Measurements from ENCODE around the gene MB21D2. TPM values are rescaled to one million over a fixed set of nuclear protein-coding genes. Genes with fewer than 3 reads are reported as not detected.

MB21D2 gene
- total RNA-seq, 4 donors from 2014 or later, result 1.5 to 3.8 (median 2.7) TPM

DNA sequence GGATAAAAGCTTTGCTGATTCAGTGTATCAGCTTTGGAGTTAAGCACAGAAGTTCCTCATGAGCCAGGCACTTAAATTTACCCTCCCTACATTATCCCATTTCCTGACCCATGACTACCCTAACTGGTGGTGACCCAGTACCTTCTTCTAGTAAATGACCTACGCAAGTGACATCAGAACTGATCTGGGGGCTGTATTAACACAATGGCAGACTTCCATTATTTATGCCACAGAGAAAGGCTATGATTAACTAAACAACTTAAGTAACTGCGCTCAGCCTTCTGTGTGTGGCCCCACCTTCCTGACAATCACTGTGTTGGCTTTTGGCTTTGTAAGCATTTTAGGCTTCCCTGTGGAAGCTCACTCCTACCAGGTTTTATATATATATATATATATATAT lies 1.9 kb downstream of the MB21D2 start:
- intact Hi-C loops (cut with DNase I; ENCODE audit: low total_unique reads), result loop anchor here (2.0 to 5.0 kb wide), 3 partner anchors 99 to 1221 kb away; partner anchors contain the start of genes HES1 and OPA1
- Histone ChIP-seq H3K27ac (no peak overlapping the region), H3K27me3 (no peaks in the 10 kb centered on the region), H3K4me3 (peak overlapping the region in 2 of 4 donors; percentile 74 to 75), H3K9me3 (no peaks in the 10 kb centered on the region), H3K4me1 (peaks cover 11 to 24% of the 10 kb centered on the region in 2 donors), H3K36me3 (no peaks in the 10 kb centered on the region)
- ATAC-seq (no peak), DNase-seq (no peak)
- TF ChIP-seq POLR2A (IDR thresholded peaks at IDR 0.05), result no peak
- TF ChIP-seq, protein P1, sequence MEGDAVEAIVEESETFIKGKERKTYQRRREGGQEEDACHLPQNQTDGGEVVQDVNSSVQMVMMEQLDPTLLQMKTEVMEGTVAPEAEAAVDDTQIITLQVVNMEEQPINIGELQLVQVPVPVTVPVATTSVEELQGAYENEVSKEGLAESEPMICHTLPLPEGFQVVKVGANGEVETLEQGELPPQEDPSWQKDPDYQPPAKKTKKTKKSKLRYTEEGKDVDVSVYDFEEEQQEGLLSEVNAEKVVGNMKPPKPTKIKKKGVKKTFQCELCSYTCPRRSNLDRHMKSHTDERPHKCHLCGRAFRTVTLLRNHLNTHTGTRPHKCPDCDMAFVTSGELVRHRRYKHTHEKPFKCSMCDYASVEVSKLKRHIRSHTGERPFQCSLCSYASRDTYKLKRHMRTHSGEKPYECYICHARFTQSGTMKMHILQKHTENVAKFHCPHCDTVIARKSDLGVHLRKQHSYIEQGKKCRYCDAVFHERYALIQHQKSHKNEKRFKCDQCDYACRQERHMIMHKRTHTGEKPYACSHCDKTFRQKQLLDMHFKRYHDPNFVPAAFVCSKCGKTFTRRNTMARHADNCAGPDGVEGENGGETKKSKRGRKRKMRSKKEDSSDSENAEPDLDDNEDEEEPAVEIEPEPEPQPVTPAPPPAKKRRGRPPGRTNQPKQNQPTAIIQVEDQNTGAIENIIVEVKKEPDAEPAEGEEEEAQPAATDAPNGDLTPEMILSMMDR (IDR thresholded peaks at IDR 0.05 in 4 of 5, conservative IDR thresholded peaks at IDR 0.05 in 1 of 5), result no peak
- in situ Hi-C loops (cut with MboI; ENCODE audit: low sequenced_read_pairs in 4 of 4), result loop anchor here in 1 of 4 donors (25.0 kb wide), 1 partner anchor 672 kb away; the partner anchor contains the start of gene OPA1

DNA sequence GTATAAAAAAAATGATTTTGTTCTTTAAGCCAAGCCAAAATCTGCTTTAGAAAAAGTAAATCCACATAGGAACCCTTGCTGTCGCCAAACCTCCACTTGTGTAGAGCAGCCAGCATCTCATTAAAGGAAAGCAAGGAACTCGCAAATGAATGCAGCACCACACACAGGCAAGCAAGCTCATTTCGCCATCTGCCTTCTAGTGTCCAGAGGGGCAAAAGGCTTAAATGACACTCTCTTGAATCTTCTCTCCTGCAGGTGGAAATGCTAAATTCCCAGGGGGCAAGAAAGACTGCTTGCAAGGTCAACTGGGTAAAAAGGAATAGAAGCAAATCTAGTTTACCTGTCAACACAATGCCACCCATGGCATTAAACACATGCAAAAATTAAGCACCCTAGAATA lies 2.4 kb downstream of the MB21D2 start:
- Histone ChIP-seq H3K27ac (no peak overlapping the region), H3K9me3 (no peaks in the 10 kb centered on the region), H3K36me3 (no peaks in the 10 kb centered on the region), H3K4me1 (peaks cover 11 to 24% of the 10 kb centered on the region in 2 donors), H3K27me3 (no peaks in the 10 kb centered on the region), H3K4me3 (no peak overlapping the region)
- ATAC-seq (no peak), DNase-seq (no peak)
- intact Hi-C loops (cut with DNase I; ENCODE audit: low total_unique reads), result loop anchor here (5.0 kb wide), 1 partner anchor 677 kb away; the partner anchor contains the start of gene OPA1
- TF ChIP-seq POLR2A (IDR thresholded peaks at IDR 0.05), result no peak
- TF ChIP-seq, protein P1 (IDR thresholded peaks at IDR 0.05 in 4 of 5, conservative IDR thresholded peaks at IDR 0.05 in 1 of 5), result no peak
- in situ Hi-C loops (cut with MboI; ENCODE audit: low sequenced_read_pairs in 4 of 4), result loop anchor here in 1 of 4 donors (25.0 kb wide), 1 partner anchor 672 kb away; the partner anchor contains the start of gene OPA1

DNA sequence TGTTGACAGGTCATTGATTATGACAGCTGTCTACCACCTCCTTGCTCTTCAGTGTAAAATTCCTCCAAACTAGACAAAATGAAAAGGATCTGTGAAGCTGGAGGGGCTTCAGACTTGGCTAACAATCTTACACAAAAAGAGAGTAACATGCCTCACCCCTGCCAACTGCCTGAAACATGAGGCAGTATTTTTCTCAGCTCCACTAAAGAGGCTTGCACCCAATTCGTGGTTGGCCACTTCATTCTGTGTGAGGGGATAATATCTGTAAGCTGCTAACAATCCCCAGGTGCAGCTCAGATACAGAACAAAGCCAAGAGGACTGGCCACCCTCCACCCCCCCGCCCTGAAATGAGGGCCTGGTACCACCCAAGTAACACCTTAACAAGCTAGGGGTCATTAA lies 2.8 kb downstream of the MB21D2 start:
- peaks cover 11 to 24% of the 10 kb centered on the region in 2 donors for H3K4me1 ChIP-seq
- TF ChIP-seq, protein P1 (IDR thresholded peaks at IDR 0.05 in 4 of 5, conservative IDR thresholded peaks at IDR 0.05 in 1 of 5), result no peak
- no peak for TF ChIP-seq POLR2A (IDR thresholded peaks at IDR 0.05)
- H3K36me3 ChIP-seq, result no peaks in the 10 kb centered on the region
- H3K9me3 ChIP-seq, result no peaks in the 10 kb centered on the region
- DNase-seq (no peak), ATAC-seq (no peak)
- H3K4me3 ChIP-seq, result no peak overlapping the region
- no peaks in the 10 kb centered on the region for H3K27me3 ChIP-seq
- in situ Hi-C loops (cut with MboI; ENCODE audit: low sequenced_read_pairs in 4 of 4) (loop anchor here in 1 of 4 donors (25.0 kb wide), 1 partner anchor 672 kb away; the partner anchor contains the start of gene OPA1), intact Hi-C loops (cut with DNase I; ENCODE audit: low total_unique reads) (loop anchor here (5.0 kb wide), 1 partner anchor 677 kb away; the partner anchor contains the start of gene OPA1)
- H3K27ac ChIP-seq, result no peak overlapping the region

DNA sequence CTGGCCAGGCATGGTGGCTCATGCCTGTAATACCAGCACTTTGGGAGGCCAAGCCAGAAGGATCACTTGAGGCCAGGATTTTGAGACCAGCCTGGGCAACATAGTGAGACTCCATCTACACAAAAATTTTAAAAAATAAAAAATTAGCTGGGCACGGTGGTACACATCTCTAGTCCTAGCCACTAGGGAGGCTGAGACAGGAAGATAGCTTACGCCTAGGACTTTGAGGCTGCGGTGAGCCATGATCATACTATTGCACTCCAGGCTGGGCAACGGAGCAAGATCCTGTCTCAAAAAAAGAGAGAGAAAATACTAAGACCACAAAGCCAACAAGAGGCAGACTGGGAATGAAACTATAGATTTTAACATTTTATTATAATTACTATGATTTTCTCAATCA lies 4.1 kb downstream of the MB21D2 start:
- intact Hi-C loops (cut with DNase I; ENCODE audit: low total_unique reads), result no loop called here

More for the DNA sequence above, 4.1 kb downstream of the MB21D2 start:
- H3K4me1 ChIP-seq, result peaks cover 11 to 18% of the 10 kb centered on the region in 2 donors
- no peaks in the 10 kb centered on the region for H3K9me3 ChIP-seq
- TF ChIP-seq, protein P1 (IDR thresholded peaks at IDR 0.05 in 4 of 5, conservative IDR thresholded peaks at IDR 0.05 in 1 of 5), result no peak
- no peak for TF ChIP-seq POLR2A (IDR thresholded peaks at IDR 0.05)
- no peak overlapping the region for H3K4me3 ChIP-seq
- H3K36me3 ChIP-seq, result no peaks in the 10 kb centered on the region
- ATAC-seq (no peak), DNase-seq (no peak)
- in situ Hi-C loops (cut with MboI; ENCODE audit: low sequenced_read_pairs in 4 of 4), result loop anchor here in 1 of 4 donors (25.0 kb wide), 1 partner anchor 674 kb away; the partner anchor contains the start of gene OPA1
- no peaks in the 10 kb centered on the region for H3K27me3 ChIP-seq
- H3K27ac ChIP-seq, result no peak overlapping the region

Measured in gastrocnemius medialis (tissue), 4 donors.